SK-N-SH treated with all-trans-retinoic acid at 6 μM for 48 hours (cell line): ENCODE results near the gene MLYCD.

Experiments
- ATAC-seq: fragments of 200-7000 bp; cut with Tn5 transposase; 3 replicates; pipeline ENCODE4 v1.9.1; 2020; ENCODE audit warnings: mild to moderate bottlenecking, moderate library complexity
- ARNTL ChIP-seq: fragments of 450-650 bp; formaldehyde crosslinking; IDR thresholded peaks from 2 replicates; pipeline ENCODE4 v1.5.0; 2020; ENCODE audit warnings: low read depth, mild to moderate bottlenecking, moderate library complexity, borderline replicate concordance
- BACH2 ChIP-seq: fragments of 250-450 bp; sonication (Bioruptor Pico); IDR thresholded peaks from 2 replicates; pipeline ENCODE4 v1.9.0; 2021; ENCODE audit warnings: mild to moderate bottlenecking, borderline replicate concordance
- CSDC2 ChIP-seq: fragments of 250-450 bp; sonication (Bioruptor Pico); IDR thresholded peaks from 2 replicates; pipeline ENCODE4 v1.5.0; 2020; ENCODE audit warnings: mild to moderate bottlenecking, moderate library complexity
- ESRRG ChIP-seq: fragments of 250-450 bp; sonication (Bioruptor Pico); IDR thresholded peaks from 2 replicates; pipeline ENCODE4 v1.6.1; 2021; ENCODE audit warnings: mild to moderate bottlenecking
- GLIS3 ChIP-seq: fragments of 250-450 bp; sonication (Bioruptor Pico); IDR thresholded peaks from 2 replicates; pipeline ENCODE4 v1.5.0; 2020; ENCODE audit warnings: mild to moderate bottlenecking, moderate library complexity
- ISL1 ChIP-seq: fragments of 250-450 bp; sonication (Bioruptor Pico); IDR thresholded peaks from 2 replicates; pipeline ENCODE4 v2.1.2; 2022; ENCODE audit warnings: mild to moderate bottlenecking, moderate library complexity
- OSR1 ChIP-seq: fragments of 250-450 bp; sonication (Bioruptor Pico); IDR thresholded peaks from 2 replicates; pipeline ENCODE4 v1.8.0; 2022; ENCODE audit warnings: moderate library complexity, mild to moderate bottlenecking, inconsistent platforms
- PPARA ChIP-seq: fragments of 250-450 bp; sonication (Bioruptor Pico); IDR thresholded peaks from 2 replicates; pipeline ENCODE4 v1.5.0; 2020; ENCODE audit warnings: mild to moderate bottlenecking, borderline replicate concordance
- RARB ChIP-seq: fragments of 250-450 bp; sonication (Bioruptor Pico); IDR thresholded peaks from 2 replicates; pipeline ENCODE4 v1.8.0; 2021; ENCODE audit warnings: mild to moderate bottlenecking, moderate library complexity
- SNAI2 ChIP-seq: fragments of 250-450 bp; sonication (Bioruptor Pico); IDR thresholded peaks from 2 replicates; pipeline ENCODE4 v1.5.0; 2020; ENCODE audit warnings: mild to moderate bottlenecking, moderate library complexity
- TCF4 ChIP-seq: fragments of 250-450 bp; sonication (Bioruptor Pico); IDR thresholded peaks from 2 replicates; pipeline ENCODE4 v1.8.0; 2021; ENCODE audit warnings: mild to moderate bottlenecking, moderate library complexity, borderline replicate concordance
- TOX ChIP-seq: fragments of 250-450 bp; sonication (Bioruptor Pico); IDR thresholded peaks from 2 replicates; pipeline ENCODE4 v1.8.0; 2021; ENCODE audit warnings: mild to moderate bottlenecking, moderate library complexity, borderline replicate concordance
- ZC3H10 ChIP-seq: fragments of 250-450 bp; sonication (Bioruptor Pico); IDR thresholded peaks from 2 replicates; pipeline ENCODE4 v1.5.1; 2021; ENCODE audit warnings: mild to moderate bottlenecking, moderate library complexity
- ZFP30 ChIP-seq: fragments of 450-650 bp; formaldehyde crosslinking; IDR thresholded peaks from 2 replicates; pipeline ENCODE4 v1.5.0; 2022; ENCODE audit warnings: mild to moderate bottlenecking, moderate library complexity
- ZNF565 ChIP-seq: fragments of 450-650 bp; formaldehyde crosslinking; conservative IDR thresholded peaks from 2 replicates; pipeline ENCODE4 v1.5.0; 2020; ENCODE audit warnings: low read depth, mild to moderate bottlenecking, moderate library complexity
- TF ChIP-seq, protein P1 (sequence below): fragments of 250-450 bp; sonication (Bioruptor Pico); IDR thresholded peaks from 2 replicates; pipeline ENCODE4 v1.5.1; 2021; ENCODE audit warnings: mild to moderate bottlenecking, moderate library complexity
- TF ChIP-seq, protein P2 (sequence below): fragments of 250-450 bp; sonication (Bioruptor Pico); IDR thresholded peaks from 2 replicates; pipeline ENCODE4 v1.5.1; 2020; ENCODE audit warnings: low read depth, mild to moderate bottlenecking, moderate library complexity
- TF ChIP-seq, protein P3 (sequence below): fragments of 250-450 bp; sonication (Bioruptor Pico); IDR thresholded peaks from 2 replicates; pipeline ENCODE4 v1.8.0; 2020; ENCODE audit warnings: mild to moderate bottlenecking, moderate library complexity, borderline replicate concordance
- TF ChIP-seq, protein P4 (sequence below): fragments of 250-450 bp; sonication (Bioruptor Pico); IDR thresholded peaks from 2 replicates; pipeline ENCODE4 v1.5.0; 2020; ENCODE audit warnings: mild to moderate bottlenecking, moderate library complexity

Gene MLYCD

DNA sequence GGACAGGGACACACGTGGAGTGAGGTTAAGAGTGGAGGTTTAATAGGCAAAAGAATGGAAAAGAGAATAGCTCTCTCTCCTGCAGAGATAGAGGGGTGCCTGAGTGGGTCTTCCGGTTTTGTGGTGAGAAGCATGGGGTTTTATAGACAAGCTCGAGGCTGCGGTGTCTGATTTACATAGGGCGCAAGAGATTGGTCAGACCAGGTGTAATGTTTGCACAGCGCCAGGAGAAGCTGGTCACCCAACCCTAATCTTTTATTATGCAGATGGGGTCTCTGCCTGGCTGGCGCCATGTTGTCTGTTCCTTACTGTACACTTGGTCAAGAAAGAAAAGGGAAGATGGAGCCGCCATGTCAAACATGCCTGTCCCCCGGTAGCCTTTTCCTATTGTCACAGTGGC lies 44.5 kb upstream of the MLYCD start:
- ATAC-seq = no peak
- TF ChIP-seq SNAI2 (CRISPR knock-in tag) (no peak), BACH2 (CRISPR knock-in tag) (no peak), TCF4 (CRISPR knock-in tag) (no peak), ZC3H10 (no peak), TOX (CRISPR knock-in tag) (no peak), OSR1 (CRISPR knock-in tag) (no peak), ZNF565 (CRISPR knock-in tag) (no peak)
- TF ChIP-seq, protein P1, sequence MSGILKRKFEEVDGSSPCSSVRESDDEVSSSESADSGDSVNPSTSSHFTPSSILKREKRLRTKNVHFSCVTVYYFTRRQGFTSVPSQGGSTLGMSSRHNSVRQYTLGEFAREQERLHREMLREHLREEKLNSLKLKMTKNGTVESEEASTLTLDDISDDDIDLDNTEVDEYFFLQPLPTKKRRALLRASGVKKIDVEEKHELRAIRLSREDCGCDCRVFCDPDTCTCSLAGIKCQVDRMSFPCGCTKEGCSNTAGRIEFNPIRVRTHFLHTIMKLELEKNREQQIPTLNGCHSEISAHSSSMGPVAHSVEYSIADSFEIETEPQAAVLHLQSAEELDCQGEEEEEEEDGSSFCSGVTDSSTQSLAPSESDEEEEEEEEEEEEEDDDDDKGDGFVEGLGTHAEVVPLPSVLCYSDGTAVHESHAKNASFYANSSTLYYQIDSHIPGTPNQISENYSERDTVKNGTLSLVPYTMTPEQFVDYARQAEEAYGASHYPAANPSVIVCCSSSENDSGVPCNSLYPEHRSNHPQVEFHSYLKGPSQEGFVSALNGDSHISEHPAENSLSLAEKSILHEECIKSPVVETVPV = no peak
- TF ChIP-seq, protein P2, sequence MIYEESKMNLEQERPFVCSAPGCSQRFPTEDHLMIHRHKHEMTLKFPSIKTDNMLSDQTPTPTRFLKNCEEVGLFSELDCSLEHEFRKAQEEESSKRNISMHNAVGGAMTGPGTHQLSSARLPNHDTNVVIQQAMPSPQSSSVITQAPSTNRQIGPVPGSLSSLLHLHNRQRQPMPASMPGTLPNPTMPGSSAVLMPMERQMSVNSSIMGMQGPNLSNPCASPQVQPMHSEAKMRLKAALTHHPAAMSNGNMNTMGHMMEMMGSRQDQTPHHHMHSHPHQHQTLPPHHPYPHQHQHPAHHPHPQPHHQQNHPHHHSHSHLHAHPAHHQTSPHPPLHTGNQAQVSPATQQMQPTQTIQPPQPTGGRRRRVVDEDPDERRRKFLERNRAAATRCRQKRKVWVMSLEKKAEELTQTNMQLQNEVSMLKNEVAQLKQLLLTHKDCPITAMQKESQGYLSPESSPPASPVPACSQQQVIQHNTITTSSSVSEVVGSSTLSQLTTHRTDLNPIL (CRISPR knock-in tag) = no peak
- TF ChIP-seq, protein P3, sequence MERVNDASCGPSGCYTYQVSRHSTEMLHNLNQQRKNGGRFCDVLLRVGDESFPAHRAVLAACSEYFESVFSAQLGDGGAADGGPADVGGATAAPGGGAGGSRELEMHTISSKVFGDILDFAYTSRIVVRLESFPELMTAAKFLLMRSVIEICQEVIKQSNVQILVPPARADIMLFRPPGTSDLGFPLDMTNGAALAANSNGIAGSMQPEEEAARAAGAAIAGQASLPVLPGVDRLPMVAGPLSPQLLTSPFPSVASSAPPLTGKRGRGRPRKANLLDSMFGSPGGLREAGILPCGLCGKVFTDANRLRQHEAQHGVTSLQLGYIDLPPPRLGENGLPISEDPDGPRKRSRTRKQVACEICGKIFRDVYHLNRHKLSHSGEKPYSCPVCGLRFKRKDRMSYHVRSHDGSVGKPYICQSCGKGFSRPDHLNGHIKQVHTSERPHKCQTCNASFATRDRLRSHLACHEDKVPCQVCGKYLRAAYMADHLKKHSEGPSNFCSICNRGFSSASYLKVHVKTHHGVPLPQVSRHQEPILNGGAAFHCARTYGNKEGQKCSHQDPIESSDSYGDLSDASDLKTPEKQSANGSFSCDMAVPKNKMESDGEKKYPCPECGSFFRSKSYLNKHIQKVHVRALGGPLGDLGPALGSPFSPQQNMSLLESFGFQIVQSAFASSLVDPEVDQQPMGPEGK (CRISPR knock-in tag) = no peak
- TF ChIP-seq, protein P4, sequence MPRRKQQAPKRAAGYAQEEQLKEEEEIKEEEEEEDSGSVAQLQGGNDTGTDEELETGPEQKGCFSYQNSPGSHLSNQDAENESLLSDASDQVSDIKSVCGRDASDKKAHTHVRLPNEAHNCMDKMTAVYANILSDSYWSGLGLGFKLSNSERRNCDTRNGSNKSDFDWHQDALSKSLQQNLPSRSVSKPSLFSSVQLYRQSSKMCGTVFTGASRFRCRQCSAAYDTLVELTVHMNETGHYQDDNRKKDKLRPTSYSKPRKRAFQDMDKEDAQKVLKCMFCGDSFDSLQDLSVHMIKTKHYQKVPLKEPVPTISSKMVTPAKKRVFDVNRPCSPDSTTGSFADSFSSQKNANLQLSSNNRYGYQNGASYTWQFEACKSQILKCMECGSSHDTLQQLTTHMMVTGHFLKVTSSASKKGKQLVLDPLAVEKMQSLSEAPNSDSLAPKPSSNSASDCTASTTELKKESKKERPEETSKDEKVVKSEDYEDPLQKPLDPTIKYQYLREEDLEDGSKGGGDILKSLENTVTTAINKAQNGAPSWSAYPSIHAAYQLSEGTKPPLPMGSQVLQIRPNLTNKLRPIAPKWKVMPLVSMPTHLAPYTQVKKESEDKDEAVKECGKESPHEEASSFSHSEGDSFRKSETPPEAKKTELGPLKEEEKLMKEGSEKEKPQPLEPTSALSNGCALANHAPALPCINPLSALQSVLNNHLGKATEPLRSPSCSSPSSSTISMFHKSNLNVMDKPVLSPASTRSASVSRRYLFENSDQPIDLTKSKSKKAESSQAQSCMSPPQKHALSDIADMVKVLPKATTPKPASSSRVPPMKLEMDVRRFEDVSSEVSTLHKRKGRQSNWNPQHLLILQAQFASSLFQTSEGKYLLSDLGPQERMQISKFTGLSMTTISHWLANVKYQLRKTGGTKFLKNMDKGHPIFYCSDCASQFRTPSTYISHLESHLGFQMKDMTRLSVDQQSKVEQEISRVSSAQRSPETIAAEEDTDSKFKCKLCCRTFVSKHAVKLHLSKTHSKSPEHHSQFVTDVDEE (CRISPR knock-in tag) = no peak

DNA sequence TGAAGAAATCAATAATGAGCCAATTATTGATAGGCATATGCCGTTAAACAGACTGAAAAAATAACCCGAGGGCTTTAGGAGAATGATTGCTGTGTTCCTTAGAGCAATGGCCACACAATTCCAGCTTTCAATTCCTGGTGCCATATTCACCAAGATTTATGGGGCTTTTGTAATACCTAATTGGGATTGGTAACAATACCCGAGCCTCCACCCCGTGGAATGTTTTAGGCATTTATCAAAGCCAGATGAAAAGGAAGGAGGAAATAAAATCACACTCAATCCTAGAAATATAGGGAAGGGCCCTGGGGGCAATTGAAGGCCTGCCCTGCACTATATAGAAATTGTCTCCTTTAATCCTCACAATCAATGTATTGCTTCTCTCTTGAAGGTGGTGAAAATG lies 42.1 kb upstream of the MLYCD start:
- TF ChIP-seq RARB (CRISPR knock-in tag) (no peak), OSR1 (CRISPR knock-in tag) (no peak), PPARA (CRISPR knock-in tag) (no peak), CSDC2 (CRISPR knock-in tag) (no peak), GLIS3 (CRISPR knock-in tag) (no peak), SNAI2 (CRISPR knock-in tag) (no peak)
- no peak for ATAC-seq

DNA sequence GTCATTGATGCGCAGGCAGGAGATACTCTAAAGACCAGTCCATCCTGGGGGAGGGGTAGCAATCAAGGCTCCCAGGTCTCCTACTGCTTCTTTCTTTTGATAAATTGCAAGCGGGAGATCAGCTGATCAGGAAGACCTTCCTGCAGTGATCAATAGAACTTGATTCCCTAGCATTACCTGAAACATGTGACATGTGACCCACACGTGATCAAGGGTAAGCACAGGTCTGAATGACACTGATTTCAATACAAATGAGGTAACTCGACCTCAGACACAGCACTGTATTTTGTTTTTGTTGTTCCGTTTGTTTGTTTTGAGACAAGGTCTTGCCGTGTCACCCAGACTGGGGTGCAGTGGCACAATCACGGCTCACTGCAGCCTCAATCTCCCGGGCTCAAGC lies 39.6 kb upstream of the MLYCD start:
- ATAC-seq = no peak
- TF ChIP-seq ISL1 (CRISPR knock-in tag) (no peak), BACH2 (CRISPR knock-in tag) (no peak), ZC3H10 (no peak), ZFP30 (CRISPR knock-in tag) (no peak), ESRRG (no peak), TCF4 (CRISPR knock-in tag) (no peak), TOX (CRISPR knock-in tag) (no peak), ARNTL (CRISPR knock-in tag) (no peak), CSDC2 (CRISPR knock-in tag) (no peak), GLIS3 (CRISPR knock-in tag) (no peak)
- TF ChIP-seq, protein P3 (CRISPR knock-in tag) = no peak
- TF ChIP-seq, protein P4 (CRISPR knock-in tag) = no peak
